ENCODE results near the gene SLC11A1. TPM values are rescaled to one million over a fixed set of nuclear protein-coding genes. Genes with fewer than 3 reads are reported as not detected.
A peak's percentile ranks its signal among the peaks of the same experiment; 100 is the strongest.

SLC11A1 gene
- total RNA-seq, 4 donors from 2014 or later, result 2.2 to 4.6 (median 3.5) TPM

- peak in 1 of 2 donors; percentile 43 for DNase-seq (ENCODE audit: low spot score in 2 of 2)
- 63 to 87% methylated on average over 2 to 10 of the region's 10 CpGs for WGBS, 2 donors
- intact Hi-C loops (cut with DNase I; ENCODE audit: low total_unique reads), result no loop called here
These were observed 49.8 kb downstream of the SLC11A1 start for GRCh38 chr2:218431878-218432277.

GRCh38 chr2:218432676-218433365, 50.7 kb downstream of the SLC11A1 start:
- intact Hi-C loops (cut with DNase I; ENCODE audit: low total_unique reads), result no loop called here
- H3K4me3 ChIP-seq (ENCODE audit: low read depth, poor library complexity, severe bottlenecking), result no peak overlapping the region
- peak in 1 of 2 donors; percentile 70 for DNase-seq (ENCODE audit: low spot score in 2 of 2)
- WGBS, 2 donors, result 92 to 93% methylated on average over 8 of the region's 8 CpGs
- TF ChIP-seq POLR2A (IDR thresholded peaks at IDR 0.05) (no peak), CTCF (IDR thresholded peaks at IDR 0.05) (no peak)

More at GRCh38 chr2:218431878-218432277, 49.8 kb downstream of the SLC11A1 start:
- no peak overlapping the region for H3K4me3 ChIP-seq (ENCODE audit: low read depth, poor library complexity, severe bottlenecking)
- TF ChIP-seq CTCF (IDR thresholded peaks at IDR 0.05) (no peak), POLR2A (IDR thresholded peaks at IDR 0.05) (no peak)

- intact Hi-C loops (cut with DNase I; ENCODE audit: low total_unique reads), result no loop called here
- DNase-seq (ENCODE audit: low spot score in 2 of 2), result peak in 1 of 2 donors; percentile 81
- H3K4me3 ChIP-seq (ENCODE audit: low read depth, poor library complexity, severe bottlenecking), result no peak overlapping the region
- WGBS, 2 donors, result 85 to 88% methylated on average over 9 of the region's 9 CpGs
- TF ChIP-seq CTCF (IDR thresholded peaks at IDR 0.05), result no peak
- TF ChIP-seq POLR2A (IDR thresholded peaks at IDR 0.05), result no peak
These were observed 52.4 kb downstream of the SLC11A1 start for GRCh38 chr2:218434456-218434855.

- intact Hi-C loops (cut with DNase I; ENCODE audit: low total_unique reads), result no loop called here
- peak in 1 of 2 donors; percentile 70 for DNase-seq (ENCODE audit: low spot score in 2 of 2)
- no peak overlapping the region for H3K4me3 ChIP-seq (ENCODE audit: low read depth, poor library complexity, severe bottlenecking)
- TF ChIP-seq POLR2A (IDR thresholded peaks at IDR 0.05), result no peak
- no peak for TF ChIP-seq CTCF (IDR thresholded peaks at IDR 0.05)
- WGBS, 2 donors, result 90 to 95% methylated on average over 11 of the region's 11 CpGs
These were observed 53.2 kb downstream of the SLC11A1 start for GRCh38 chr2:218435003-218435982.

- TF ChIP-seq CTCF (IDR thresholded peaks at IDR 0.05), result no peak
- TF ChIP-seq POLR2A (IDR thresholded peaks at IDR 0.05), result no peak
- peak in 1 of 2 donors; percentile 48 for DNase-seq (ENCODE audit: low spot score in 2 of 2)
- no peak overlapping the region for H3K4me3 ChIP-seq (ENCODE audit: low read depth, poor library complexity, severe bottlenecking)
- 88 to 95% methylated on average over 5 of the region's 5 CpGs for WGBS, 2 donors
- intact Hi-C loops (cut with DNase I; ENCODE audit: low total_unique reads), result no loop called here
These were observed 54.9 kb downstream of the SLC11A1 start for GRCh38 chr2:218436992-218437391.

Data from lower leg skin (tissue), 4 donors.